HL-60/S4 treated with phorbol 12-myristate 13-acetate at 8.2 ng/mL for 4 days and 3 days (cell line): ENCODE data around the gene AGL.
"Not testable (repeated sequence)": the region's sequence is repeated elsewhere in the genome, so short reads cannot be mapped to it uniquely, and the experiment has no call there.

Source experiments
- in situ Hi-C: fragments of 300-500 bp; cut with MboI; formaldehyde crosslinking; loops from 2 replicates; pipeline ENCODE4 v1.15.0; 2022; ENCODE audit warnings: low sequenced_read_pairs

AGL gene

DNA sequence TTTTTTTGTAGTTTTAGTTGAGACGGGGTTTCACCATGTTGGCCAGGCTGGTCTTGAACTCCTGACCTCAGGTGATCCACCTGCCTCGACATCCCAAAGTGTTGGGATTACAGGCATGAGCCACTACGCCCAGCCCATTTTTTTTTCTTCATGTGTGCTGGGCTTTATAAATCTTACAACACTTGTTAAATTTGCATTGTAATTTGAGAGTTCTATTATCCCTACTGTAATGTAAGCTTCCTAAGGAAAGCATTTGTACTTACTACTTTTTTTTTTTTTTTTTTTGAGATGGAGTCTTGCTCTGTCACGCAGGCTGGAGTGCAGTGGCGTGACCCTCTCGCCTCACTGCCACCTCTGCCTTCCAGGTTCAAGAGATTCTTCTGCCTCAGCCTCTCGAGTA is 121.9 kb downstream of the AGL start:
- in situ Hi-C loops, result not testable (repeated sequence)
